Stimulated activated CD8-positive, alpha-beta memory T cell treated with anti-CD3 and anti-CD28 coated beads, Interleukin-12 subunit alpha, Interleukin-12 subunit beta, amount 100 ng/mL, for 24 hours (primary cell): ENCODE measurements around the gene HOXA11.

Source experiments
- DNase-seq: peaks from one replicate; pipeline ENCODE4 v3.0.0-alpha.2; 2020; ENCODE audit errors: extremely low read depth

Gene HOXA11

DNA sequence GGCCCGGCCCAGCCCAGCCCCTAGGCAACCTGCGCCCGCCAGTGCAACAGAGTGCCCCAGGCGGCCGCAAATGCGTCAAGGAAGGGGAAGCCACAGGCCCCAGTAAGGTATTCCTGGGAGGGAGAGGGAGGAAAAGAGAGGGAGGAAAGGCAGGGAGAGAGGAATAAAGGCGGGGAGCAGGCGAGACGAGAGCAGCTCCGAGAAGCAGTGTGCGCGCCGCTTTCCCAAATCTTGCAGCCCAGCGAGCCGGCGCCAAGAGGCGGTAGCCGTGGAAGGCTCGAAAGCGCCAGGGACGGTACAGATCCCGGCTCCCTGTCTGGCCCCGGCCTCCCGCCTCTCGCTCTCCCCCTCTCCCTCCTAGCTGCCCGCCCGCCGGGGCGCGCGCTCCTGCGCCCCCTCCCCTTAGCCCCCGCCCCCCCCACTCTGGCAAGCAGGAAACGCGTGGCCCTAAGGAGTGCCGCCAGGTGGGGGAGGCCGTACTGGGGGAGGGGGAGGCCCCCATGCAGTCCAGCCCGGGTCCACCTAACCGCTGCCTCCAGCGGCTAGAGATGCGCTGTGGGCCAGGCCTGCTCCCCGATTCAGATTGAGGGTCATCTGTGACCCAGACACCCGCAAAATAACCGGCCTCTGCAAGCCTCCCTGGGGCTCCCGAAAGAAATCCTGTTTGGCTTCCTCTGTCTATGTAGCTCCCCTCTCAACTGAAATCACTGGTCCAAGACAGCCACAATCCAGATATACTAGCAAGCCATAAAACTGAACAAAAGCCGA, 15.2 kb downstream of the HOXA11 start:
- no peak for DNase-seq

DNA sequence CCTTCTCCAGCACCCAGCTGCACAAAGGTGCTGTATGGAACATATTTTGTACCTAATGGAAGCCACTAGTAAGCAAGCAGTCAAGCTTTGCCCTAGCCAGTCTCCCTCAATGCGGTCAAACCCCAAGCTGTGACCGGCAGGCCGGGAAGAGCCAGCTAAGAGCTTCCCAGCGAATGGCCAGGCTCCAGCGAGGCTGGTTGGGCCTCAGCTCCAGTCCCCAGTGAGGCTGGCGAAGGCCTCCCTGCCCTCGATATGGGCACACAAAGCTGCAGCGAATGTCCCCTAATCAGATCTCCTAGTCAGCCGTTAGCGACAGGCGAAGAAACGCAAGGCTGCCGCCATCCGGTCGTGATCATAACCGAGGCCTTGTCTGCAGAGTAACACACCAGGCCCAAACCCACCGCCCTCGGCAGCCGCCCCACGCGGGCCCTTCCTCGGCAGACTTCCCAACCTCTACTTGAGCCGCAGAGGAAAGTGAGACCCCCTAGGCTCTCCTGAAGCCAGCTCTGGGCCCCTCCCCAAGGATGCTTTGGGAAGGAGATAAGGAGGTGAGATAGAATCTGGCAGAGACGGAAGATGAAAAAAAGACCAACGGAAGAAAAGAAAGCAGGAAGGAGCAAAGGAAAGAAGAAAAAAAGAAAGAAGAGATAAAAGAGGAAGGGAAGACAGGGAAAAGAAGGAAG, 16.6 kb downstream of the HOXA11 start:
- DNase-seq: no peak

DNA sequence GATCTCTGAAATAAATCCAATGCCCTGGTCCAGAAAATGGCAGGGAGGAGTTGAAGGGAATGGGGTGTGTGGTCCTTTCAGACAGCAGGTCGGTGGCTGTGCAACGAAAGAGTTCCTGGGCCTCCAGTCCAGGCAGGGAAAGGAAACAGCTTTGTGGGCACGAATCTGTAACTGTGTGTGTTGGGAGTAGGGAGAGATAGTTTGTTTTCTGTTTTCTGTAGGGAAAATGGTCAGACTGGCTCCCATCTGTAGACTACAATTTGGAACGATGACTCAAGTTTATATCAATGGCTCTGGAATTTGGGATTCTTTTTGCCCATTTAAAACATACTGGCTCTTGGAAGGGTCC, 17.1 kb downstream of the HOXA11 start:
- no peak for DNase-seq

DNA sequence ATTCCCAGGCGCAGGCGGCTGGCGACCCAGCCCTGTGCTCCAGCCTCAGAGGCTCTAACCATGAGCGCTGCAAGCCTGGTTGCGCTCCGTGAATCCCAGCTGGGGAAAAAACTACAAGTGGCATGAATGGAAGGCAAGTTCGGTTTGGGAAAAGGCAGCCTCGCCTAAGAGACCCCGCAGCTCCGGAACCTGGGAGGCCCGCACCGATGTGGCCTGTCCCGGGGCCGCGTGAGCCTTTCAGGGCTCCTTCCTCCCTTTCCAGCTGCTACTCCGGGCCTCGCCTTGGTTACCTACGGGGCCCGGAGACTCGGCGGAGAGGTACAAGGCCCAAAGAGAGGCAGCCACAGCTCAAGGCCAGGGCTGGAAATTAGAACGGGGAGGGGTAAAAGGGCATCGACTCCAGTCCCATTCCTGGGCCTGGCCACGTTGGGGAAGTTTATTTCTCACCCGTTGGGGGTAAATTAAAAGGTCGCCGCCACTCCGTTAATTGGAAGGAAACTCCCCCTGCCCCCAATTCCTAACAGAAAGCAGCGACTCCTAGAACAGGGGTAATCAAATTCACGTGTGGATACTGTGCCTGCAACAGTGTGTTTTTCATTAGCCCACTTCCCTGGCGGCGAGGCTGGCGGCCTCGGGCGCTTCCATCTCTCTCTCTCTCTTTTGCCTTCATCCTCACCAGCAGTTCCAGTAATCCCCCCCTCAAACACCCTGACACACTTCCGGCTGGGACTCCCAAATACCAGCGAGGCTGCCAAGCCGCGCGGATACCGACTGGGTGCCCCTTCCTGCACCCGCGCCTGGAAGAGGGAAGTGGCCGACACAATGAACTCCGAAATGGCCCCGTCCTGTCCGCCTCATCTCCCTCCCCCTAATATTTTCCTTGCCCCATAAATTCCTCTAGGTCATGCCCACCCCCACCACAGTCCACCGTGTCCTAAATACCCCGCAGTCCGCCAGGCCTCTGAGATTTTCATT, 18.2 kb downstream of the HOXA11 start:
- DNase-seq: no peak

DNA sequence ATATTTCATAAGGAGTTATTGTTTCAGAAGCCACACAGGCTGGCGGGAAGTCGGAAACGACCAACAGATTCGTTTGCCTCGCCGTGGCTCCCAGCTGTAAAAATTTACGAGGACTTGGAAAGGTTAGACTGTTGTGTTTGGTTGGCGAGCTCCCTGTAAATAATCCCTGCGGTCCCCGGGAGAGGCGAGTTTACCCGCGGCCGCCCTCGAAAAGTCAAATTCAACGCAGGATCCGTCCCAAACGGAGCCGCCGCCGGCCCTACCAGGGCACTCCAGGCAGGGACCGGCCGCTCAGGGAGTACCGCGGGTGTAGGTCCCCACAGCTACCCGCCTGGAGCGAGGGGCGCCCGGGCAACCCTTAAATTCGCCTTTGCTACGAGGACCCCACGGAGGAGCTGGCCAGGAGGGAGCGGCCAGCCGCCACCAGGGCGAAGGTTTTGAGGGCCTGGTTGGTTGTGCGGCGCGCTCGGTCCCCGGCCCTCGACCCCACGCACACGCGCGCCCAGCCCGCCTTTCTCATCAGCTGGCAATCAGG, 19.0 kb downstream of the HOXA11 start:
- DNase-seq: no peak

DNA sequence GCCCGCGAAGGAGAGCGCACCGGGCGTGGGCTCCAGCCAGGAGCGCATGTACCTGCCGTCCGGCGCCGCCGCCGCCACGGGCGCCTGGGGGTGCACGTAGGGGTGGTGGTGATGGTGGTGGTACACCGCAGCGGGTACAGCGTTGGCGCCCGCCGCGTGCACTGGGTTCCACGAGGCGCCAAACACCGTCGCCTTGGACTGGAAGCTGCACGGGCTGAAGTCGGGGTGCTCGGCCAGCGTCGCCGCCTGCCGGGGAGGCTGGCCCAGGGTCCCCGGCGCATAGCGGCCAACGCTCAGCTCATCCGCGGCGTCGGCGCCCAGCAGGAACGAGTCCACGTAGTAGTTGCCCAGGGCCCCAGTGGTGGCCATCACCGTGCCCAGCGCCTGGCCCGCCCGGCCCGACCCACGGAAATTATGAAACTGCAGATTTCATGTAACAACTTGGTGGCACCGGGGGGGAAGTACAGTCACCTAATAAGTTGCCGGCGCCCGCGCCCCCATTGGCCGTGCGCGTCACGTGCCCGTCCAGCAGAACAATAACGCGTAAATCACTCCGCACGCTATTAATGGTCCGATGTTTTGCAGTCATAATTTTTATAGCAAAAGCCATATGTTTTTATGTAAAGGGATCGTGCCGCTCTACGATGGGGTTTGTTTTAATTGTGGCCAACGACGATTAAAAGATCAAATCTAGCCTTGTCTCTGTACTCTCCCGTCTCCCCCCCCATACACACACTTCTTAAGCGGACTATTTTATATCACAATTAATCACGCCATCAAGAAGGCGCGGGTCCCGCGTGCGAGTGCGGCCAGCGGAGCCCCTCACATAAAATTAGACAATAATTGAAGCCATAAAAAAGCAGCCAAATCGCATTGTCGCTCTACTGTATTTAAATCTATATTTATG, 19.7 kb downstream of the HOXA11 start, which contains the start of gene HOXA9:
Gene HOXA9 (minus strand): TSS at position 449 of the 907 bp plus-strand sequence. CDS start 80 bp downstream, at position 369.
- DNase-seq: no peak

DNA sequence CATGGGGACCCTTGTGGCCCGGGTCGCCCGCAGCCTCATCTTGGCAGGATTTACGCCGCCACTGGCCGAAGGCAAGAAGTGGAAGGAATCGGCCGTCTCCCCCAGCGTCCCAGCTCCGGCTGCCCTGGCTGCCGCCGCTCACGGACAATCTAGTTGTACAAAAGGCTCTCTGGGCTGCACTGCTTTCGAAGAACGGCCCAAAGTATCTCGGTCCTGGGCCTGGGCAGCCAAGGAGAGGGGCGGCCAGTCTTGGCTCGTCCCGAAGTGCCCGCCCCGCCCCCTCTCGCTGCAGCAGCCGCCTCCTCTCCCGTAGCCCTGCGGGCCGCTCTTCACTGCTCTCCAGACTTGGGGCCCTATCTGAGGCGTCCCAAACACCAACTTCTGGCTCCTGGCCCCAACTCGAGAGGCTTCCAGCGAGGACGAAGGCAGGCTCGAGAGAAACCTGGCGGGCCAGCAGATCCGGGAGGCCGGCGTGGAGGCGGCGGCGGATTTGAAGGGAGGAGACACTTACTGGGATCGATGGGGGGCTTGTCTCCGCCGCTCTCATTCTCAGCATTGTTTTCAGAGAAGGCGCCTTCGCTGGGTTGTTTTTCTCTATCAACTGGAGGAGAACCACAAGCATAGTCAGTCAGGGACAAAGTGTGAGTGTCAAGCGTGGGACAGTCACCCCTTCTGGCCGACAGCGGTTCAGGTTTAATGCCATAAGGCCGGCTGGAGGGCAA, 20.5 kb downstream of the HOXA11 start:
- DNase-seq: no peak

DNA sequence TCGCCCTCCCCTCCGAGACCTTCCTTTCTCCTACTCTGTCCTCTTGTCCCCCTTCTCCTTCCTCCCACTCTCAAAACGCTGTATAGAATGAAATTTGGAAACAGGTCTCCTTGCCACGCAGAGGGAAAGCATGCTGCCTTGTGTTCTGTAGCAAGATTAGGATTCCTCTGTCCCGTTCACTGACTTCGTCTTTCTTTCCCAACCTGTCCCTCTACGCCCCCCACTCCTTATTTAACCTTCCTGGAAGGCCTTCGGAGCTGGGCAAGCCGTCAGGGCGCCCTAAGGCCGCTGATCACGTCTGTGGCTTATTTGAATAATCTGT, 21.0 kb downstream of the HOXA11 start:
- DNase-seq: no peak

DNA sequence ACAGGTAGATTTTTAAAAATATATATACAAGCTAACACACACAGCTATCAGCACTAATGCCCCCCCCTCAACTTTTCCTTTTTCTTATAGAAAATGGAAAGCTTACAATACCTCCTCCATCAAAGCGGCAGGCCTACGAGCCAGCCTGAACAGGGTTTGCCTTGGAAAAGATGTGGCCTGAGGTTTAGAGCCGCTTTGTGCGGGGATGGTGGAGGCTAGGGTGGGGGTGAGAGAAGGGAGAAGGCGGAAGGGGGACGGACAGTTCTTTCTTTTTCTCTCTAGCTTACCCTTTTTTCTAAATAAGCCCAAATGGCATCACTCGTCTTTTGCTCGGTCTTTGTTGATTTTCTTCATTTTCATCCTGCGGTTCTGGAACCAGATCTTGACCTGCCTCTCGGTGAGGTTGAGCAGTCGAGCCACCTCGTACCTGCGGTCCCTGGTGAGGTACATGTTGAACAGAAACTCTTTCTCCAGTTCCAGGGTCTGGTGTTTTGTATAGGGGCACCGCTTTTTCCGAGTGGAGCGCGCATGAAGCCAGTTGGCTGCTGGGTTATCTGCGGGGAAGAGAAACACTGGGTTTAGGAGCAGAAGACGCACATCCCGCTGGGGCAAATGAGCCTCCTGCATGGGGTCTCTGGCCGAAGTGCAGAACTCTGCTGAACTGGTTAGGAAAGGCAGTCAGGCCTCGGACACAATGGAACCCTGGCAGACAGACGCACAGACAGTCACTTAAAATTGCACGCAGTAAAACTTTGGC, 21.6 kb downstream of the HOXA11 start:
- no peak for DNase-seq

DNA sequence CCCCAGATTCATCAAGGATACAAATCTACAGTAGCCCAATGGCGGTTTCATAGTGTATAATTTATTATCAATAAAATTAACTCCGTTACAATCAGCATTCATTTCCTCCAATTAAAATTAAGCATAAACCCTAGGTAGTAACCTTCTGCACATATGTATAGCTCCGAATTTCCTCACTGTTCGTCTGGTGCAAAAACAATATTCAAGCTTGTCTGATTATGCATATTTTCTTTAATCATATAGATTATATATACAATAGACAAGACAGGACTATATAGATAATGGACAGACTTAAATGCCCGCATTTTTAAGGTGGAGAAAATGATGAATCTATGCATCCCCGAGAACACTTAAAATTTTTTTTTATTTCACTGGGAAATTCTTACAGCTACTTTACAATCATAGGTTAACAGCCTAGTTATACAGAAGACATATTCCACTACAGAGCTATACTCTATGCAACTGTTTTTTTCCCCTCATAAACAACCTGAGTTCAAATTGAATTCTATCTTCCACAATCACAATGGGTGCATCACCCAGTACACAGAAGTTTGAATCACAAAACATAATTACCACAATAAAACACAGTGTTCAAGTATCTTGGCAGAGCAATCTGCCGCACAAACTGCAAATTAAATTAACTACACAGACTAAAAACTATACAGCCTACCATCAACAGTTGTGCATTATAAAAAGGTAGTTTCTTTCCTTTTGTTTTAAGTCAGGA, 22.3 kb downstream of the HOXA11 start:
- DNase-seq: no peak

DNA sequence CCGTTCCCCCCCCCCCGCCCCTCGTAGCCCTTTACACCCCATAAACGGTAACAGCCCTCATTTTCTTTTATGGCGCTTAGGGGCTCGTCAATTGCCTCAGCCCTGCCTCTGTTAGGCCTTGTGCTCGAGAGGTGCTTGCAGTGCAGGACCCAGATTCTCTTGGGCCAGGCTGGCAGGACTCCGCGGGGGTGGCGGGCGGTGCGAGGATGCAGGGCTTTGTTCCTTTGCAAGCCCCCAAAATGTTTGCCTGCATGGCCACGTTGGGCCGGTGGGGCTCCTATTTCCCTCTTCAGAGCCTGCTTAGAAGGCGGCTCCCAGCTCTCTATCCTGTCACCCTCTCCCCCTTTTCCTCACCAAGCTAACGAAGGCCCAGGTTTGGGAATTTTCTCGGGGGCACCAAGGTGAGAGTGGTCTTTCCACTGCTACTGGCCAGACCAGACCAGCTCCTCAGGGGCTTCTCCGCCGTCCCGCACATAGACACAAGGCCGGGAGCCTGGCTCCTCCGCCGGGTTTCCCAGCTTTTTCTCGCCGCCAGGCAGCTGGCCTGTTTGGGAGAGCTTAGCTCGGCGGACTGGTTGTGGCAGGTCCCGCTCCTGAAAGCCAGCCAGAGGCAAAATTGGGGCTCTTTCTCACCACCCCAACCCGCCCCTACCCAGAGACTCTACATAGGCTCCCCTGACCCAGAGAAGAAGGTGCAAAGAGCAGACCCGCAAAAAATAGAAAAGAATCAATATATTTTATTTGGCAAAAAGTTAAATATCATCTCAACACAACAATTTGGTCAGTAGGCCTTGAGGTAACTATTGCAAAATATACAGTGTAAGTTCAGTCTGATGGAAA, 23.1 kb downstream of the HOXA11 start:
- DNase-seq: no peak

DNA sequence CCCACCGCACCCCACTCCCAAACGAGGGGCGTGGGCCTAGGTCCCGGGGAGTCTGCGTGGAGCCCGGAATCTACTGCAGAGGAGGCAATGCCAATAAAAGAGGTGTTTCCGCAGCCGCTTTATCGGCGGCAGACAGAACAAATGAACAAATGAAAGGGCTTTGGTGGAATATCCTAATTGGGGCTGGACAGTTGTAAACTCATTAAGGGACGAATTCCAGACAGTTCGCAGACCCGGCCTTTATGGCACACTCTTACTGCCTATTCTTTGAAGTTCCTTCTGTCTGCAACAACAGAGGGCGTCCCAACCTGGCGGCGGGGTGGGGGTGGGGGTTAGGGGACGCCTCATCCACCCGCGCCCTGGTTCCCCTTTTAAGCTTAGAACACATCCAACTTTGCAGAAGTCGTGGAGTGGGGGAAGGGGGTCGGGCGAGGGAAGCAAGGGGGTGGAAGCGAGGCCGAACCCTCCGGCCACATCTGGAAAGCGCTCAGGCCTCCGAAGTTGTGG, 23.8 kb downstream of the HOXA11 start:
- no peak for DNase-seq

DNA sequence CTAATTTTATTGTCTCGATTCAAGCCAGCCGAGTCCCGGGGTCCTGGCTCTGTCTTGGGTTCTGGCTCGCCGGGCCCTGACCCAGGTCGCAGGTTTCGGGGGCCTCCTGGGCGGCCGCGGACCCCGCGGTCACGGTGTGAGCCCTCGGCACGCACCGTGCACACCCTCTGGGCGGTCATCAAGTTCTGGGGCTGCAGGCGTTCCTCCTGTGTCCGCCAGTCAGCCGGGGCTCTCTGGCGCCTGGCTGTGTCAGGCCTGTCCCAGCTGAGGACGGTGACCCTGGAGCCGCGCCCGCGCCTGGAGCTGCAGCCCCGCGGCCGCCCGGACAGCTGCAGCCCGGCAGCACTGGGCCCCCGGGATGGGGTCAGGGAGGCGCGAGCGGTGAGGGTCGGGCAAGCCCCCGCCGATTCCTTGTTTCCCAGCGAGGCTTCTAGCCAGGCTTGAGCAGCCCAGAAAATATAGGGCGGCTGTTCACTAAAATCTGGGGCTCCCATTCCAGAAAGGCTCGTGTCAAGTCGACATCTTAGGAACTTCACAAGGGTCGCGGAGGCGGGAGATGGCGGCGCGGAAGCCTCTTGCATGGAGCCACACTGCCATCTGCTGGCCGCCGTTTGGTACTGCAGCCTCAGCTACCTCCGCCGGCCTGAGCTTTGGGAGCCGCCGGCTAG, 24.4 kb downstream of the HOXA11 start:
- peak; percentile 58 for DNase-seq

DNA sequence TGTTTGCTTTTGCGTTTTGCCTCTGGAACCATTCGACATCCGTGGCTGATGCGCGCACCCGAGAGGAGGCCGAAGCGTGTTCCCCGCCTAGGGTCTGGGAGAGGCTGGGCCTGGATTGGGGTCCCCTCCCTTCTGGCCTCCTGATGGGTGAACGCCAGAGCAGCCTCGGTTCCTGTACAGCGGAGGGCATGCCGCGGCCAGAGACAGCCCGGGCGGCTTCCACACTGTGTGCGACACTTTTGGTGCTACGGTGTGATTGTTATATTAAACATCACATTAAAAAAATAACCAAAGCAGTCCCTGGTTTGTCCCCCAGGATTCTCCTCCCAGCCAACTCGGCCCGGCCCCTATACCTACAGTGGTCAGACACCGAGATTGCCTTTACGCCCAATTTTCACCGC, 24.9 kb downstream of the HOXA11 start:
- no peak for DNase-seq

DNA sequence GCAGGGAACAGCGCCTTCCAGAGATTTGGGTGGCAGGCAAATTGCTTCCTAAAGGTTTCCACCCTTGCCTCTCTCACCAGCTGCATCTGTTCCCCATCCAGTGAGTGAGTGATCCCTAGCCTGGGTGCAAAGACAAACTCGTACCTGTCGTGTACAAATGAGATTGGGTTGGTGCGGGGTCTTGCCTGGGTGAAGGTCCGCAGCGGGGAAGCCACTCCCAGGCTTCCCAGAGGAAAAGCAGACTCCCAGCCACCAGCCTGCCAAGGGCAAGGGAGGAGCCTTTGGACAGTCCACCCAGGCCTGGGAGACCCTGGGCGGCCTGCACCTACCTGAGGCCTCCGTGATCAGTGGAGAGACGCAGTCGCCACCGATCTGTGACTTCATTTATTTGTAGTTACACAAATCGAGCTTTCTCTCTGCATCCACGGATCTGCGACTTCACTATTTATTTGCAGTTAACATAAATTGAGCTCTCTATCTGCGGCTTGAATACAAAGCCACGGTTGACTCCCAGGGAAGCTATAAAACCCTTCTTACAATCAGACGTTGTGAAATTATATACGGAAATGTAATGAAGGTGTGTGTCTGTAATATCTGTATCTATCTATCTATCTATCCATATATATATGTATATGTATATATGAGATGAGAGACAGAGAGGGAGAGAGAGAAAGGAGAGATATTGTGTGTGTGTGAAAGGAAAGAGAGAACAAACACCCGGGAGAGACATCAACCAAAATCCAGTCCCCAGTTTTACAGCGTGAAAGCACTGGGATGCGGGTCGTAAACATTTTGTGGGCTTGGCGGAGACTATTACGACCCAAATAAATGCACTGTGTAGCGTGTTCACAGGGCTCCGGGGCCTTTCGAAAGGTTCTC, 25.5 kb downstream of the HOXA11 start:
- DNase-seq: no peak
